Subcutaneous adipose tissue (tissue), 4 donors: ENCODE measurements around the gene HPSE2. TPM values are rescaled to one million over a fixed set of nuclear protein-coding genes. Genes with fewer than 3 reads are reported as not detected.

Source experiments
- total RNA-seq, 4 donors: library from RNA; depleted of rRNA; stranded (reverse); fragments of >200 nt; gene quantifications; one replicate each; pipeline ENCODE4 v1.1.0, GENCODE V29; 2016
- TF ChIP-seq, protein P1 (sequence below): fragments of 450-650 bp; IDR thresholded peaks from one replicate; pipeline ENCODE4 v1.5.1; 2016; ENCODE audit warnings: low read depth, mild to moderate bottlenecking, control low read depth, antibody characterized with exemption, moderate library complexity

The HPSE2 gene
- total RNA-seq, 4 donors from 2014 or later, result 0.34 to 3.2 (median 0.71) TPM

DNA sequence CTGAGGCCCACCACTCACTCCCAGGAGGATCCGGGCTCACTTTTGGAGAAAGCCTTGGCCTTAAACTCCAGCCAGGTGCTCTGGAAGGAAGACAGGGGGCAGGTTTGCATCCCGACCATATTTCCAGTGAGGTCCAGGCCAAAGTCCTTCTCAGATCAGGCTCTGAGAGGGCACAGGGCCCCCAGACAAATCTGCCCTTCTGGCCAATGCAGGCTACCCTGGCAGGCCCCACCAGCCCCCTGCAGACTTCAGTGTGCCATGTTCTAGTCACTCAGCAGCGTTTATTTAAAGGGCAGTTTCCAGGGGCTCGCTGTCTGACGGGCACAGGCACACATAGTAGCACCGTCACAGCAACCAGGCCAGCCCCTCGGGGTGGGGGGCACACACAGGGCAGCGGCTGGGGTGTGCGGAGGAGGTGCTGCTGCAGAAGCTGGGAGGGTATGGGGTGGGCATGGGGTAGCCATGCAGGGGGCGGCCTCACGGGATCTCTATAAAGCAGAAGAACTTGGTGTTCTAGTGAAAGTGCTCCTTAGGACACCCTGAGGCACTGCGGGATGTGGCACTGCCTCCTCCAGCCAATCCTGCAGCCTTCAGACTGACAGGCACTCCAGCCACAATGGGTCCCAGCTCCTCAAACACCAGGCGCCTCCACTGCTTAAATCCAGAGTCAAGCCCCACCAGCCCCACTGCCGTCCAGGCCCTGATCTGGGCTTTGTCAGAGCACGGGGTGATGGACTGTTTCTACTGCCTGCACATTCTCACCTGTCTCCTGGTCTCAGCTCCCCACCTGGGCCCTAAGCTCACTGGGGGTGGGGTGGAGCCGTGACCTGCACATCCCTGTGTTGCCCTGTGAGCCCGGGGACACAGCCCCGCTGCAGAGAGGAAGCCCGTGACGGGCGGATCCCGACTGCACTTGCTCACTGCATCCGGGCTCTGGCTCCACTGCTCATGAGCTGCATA lies 811.1 kb downstream of the HPSE2 start:
- TF ChIP-seq, protein P1, sequence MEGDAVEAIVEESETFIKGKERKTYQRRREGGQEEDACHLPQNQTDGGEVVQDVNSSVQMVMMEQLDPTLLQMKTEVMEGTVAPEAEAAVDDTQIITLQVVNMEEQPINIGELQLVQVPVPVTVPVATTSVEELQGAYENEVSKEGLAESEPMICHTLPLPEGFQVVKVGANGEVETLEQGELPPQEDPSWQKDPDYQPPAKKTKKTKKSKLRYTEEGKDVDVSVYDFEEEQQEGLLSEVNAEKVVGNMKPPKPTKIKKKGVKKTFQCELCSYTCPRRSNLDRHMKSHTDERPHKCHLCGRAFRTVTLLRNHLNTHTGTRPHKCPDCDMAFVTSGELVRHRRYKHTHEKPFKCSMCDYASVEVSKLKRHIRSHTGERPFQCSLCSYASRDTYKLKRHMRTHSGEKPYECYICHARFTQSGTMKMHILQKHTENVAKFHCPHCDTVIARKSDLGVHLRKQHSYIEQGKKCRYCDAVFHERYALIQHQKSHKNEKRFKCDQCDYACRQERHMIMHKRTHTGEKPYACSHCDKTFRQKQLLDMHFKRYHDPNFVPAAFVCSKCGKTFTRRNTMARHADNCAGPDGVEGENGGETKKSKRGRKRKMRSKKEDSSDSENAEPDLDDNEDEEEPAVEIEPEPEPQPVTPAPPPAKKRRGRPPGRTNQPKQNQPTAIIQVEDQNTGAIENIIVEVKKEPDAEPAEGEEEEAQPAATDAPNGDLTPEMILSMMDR, result no peak

DNA sequence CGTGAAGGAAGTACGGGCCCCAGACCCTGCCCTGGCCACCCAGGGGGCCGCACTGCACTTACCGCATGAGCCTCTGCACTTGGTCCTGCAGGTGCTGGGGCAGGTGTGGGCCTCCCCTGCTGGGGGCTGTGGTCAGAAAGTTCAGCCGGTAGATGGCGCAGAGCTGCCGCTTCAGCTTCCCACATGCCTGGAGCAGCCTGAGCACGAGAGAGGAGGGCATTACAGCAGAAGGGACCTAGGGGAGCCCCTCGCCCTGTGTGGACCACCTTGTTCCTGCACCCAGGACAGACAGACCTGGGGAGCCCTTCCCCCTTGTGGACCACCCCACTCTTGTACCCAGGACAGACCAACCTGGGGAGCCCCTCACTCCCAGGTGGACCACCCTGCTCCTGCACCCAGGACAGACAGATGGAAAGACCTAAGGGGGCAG lies 811.9 kb downstream of the HPSE2 start:
- TF ChIP-seq, protein P1, result no peak

DNA sequence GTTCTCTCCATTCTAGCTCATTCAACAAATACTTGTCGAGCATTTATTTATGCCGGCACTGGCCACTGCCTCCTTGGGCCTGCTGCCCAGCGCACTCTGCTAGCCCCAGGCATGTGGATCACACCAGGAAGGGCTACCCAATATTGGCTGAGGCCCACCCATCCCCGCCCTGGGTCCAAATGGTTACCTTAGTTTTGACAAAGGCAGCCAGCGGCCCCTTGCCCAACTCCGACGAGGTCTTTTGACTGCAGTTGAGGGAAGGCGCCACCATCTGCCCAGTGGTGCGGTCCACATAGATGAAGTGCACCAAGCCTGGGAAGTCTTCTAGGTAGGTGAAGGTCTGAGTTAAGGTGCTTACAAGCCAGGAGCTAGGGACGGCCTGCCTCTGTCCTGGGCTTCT lies 813.5 kb downstream of the HPSE2 start:
- TF ChIP-seq, protein P1, result no peak

DNA sequence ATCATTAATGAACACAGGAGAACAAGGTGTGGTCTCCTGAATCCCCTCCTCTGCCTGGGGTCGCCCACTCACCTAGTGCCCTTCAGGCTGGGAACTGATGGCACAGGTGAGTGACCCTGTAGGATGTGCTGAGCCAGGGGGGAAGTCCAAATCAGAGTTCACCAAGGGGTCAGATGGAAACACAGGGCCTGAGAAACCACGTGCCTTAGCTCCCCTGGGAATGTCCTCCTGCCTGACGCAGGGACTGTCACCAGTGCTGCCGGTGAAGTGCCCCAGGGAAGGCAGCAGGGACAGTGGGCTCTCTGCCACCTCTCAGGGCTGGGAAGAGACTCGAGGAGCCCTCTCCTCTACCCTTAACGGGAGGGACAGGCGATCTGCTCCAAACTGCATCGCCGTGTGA lies 814.9 kb downstream of the HPSE2 start:
- TF ChIP-seq, protein P1, result no peak

DNA sequence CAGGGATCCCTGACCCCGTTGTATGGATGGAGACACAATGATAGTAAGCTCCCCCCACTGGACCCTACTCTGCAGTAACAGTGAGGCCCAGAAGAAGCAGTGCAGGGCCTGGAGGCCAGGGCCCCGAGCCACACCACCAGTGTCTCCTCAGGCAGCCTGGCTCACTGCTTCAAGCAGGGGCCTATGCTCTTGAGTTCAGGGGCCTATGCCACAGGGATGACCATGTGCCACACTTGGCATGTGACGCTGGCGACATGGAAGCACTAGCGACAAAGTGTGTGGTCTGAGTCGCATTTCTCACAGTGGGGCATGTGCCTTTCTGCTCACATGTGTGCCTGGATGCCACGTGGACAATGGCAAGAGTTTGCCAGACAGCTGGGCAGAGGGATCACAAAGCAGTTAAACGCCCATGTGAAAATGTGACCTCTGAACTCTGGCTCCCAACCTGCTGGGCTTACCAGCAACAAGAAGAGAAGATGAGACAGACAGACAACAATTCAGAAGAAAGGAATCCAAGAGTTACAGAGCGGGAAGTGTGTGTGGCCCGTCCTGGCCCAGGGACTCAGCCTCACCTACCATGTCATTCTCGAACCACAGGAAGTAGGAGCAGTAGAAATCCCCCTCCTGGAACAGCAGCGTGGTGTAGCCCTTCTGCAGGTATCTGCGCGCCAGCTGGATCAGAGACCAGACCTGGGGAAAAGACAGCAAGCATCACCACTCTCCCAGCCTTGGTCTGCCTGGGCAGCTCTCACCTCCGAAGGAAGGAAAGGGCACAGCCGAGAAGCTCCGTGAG lies 816.0 kb downstream of the HPSE2 start:
- TF ChIP-seq, protein P1, result no peak

DNA sequence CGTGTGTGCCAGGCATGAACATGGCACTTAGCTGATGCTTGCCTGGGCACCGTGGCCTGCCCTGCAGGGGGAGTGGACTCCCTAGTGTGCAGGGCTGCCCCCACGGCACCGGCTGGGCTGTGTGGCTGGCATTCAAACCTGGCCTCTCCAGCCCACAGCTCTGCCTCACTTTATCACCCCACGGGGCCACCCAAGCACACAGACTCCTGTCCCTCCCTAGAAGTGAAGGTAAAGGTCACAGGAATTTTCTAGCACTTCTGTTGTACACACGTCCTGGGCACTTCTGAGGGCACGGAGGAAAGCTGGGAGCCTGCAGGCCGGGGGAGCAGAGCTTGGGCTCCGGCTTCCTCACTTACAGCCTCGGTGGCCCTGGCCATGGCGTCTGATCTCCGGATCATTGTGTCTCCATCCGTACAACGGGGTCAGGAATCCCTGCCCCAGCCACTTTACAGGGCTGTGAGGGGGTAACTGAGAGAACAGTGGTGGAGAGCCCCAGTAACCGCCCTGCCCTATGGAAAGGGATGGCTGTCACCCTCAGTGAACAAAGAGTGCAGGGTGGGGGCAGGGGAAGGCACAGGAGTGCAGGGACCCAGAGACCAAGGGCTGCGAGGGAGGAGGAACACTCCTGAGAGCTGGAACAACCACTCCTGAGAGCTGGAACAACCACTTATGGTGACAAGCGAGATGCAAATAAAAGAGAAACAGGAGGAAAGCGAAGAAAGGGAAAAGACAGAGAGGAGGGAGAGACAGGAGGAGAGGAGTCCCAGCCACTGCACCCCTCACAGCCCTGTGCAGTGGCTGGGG lies 816.8 kb downstream of the HPSE2 start:
- TF ChIP-seq, protein P1, result no peak
